BLaER1 treated with 17β-estradiol and CSF1 and Interleukin-3, amounts not matched to agents 10 nM and 100 nM (cell line): ENCODE results near the gene WDR37.

Source experiments
- H3K27ac ChIP-seq, 11 experiments: shearing (Covaris generic); formaldehyde crosslinking; 2 replicates each; pipeline ENCODE4 v1.8.1; 2022
- H3K27me3 ChIP-seq, 11 experiments: shearing (Covaris generic); formaldehyde crosslinking; 2 replicates each; pipeline ENCODE4 v1.8.1; 2022
- H3K36me3 ChIP-seq, 11 experiments: shearing (Covaris generic); formaldehyde crosslinking; 2 replicates each; pipeline ENCODE4 v1.8.1; 2022
- H3K4me1 ChIP-seq, 10 experiments: shearing (Covaris generic); formaldehyde crosslinking; 2 replicates each; pipeline ENCODE4 v1.8.1; 2022
- H3K4me2 ChIP-seq, 11 experiments: shearing (Covaris generic); formaldehyde crosslinking; 2 replicates each; pipeline ENCODE4 v1.8.1; 2022
- H3K4me3 ChIP-seq, 10 experiments: shearing (Covaris generic); formaldehyde crosslinking; 2 replicates each; pipeline ENCODE4 v1.8.1; 2022
- H3K9ac ChIP-seq, 11 experiments: shearing (Covaris generic); formaldehyde crosslinking; 2 replicates each; pipeline ENCODE4 v1.8.1; 2022
- H3K9me3 ChIP-seq, 11 experiments: shearing (Covaris generic); formaldehyde crosslinking; replicated peaks in 1 of 11; 2 replicates each; pipeline ENCODE4 v1.8.1; 2022
- H4K20me1 ChIP-seq, 11 experiments: shearing (Covaris generic); formaldehyde crosslinking; 2 replicates each; pipeline ENCODE4 v1.8.1; 2022
- Cebpa-rat ChIP-seq, 11 experiments: shearing (Covaris generic); IDR thresholded peaks; 2 replicates each; pipeline ENCODE4 v1.8.1; 2022

Gene WDR37

DNA sequence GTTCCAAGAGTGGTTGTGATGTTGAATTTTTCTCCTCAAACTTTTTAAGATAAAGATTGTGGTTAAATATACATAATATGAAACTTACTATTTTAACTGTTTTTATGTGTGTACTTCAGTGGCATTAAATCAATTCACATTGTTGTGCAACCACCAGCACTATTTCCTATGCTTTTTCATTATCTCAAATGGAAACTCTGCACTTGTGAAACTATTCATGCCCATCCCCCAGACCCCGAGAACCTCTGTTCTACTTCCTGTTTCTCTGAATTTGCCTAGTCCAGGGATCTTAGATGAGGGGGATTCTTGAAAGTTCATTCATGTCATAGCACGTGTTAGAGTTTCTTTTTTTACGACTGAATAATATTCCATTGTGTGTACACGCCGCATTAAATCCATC lies 67.0 kb downstream of the WDR37 start:
- peaks cover 45 to 100% (median 79%) of the 10 kb centered on the region in 10 experiments for H3K4me1 ChIP-seq
- no peaks in the 10 kb centered on the region for H3K27me3 ChIP-seq
- TF ChIP-seq Cebpa-rat (IDR thresholded peaks at IDR 0.05), result peak in 1 of 11 experiments; percentile 66; a peak in 2 of 22 replicates
- H3K9me3 ChIP-seq, result no peaks in the 10 kb centered on the region
- no peak overlapping the region for H3K9ac ChIP-seq
- peak overlapping the region; percentile 61 to 90 (median 84); a peak in 21 of 22 replicates for H3K4me2 ChIP-seq
- H4K20me1 ChIP-seq, result peaks cover 85 to 100% (median 96%) of the 10 kb centered on the region in 11 experiments
- H3K4me3 ChIP-seq, result no peak overlapping the region
- peaks cover 75 to 98% (median 85%) of the 10 kb centered on the region in 11 experiments for H3K36me3 ChIP-seq
- H3K27ac ChIP-seq, result peak overlapping the region in 2 of 11 experiments; percentile 34 to 41; a peak in 4 of 22 replicates

DNA sequence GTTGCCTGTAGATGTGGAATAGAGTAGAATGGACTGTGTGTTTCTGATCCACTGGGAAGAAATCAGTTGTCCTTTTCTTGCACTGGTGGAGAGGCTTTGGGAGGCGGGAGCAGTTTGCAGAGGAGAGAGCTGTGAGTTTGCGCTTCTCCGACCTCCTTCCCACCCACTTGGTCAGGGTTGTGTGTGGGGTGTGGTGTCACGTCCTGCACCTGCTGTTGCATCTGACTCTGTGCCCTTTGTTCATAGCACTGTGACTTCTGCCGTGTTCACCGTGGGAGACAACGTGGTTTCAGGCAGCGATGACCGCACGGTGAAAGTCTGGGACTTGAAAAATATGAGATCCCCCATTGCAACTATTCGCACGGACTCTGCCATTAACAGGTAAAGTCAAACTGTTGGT lies 67.8 kb downstream of the WDR37 start:
- Histone ChIP-seq H3K4me1 (peaks cover 45 to 93% (median 71%) of the 10 kb centered on the region in 10 experiments), H3K27me3 (no peaks in the 10 kb centered on the region), H3K9me3 (peaks cover 0 to 4% (median 0%) of the 10 kb centered on the region in 11 experiments; a peak in 2 of 22 replicates), H3K36me3 (peaks cover 75 to 98% (median 85%) of the 10 kb centered on the region in 11 experiments), H4K20me1 (peaks cover 79 to 100% (median 92%) of the 10 kb centered on the region in 11 experiments), H3K27ac (no peak overlapping the region), H3K4me3 (no peak overlapping the region), H3K9ac (no peak overlapping the region), H3K4me2 (peak overlapping the region in 6 of 11 experiments; percentile 1 to 90 (median 85); a peak in 8 of 22 replicates)
- TF ChIP-seq Cebpa-rat (IDR thresholded peaks at IDR 0.05), result no peak

DNA sequence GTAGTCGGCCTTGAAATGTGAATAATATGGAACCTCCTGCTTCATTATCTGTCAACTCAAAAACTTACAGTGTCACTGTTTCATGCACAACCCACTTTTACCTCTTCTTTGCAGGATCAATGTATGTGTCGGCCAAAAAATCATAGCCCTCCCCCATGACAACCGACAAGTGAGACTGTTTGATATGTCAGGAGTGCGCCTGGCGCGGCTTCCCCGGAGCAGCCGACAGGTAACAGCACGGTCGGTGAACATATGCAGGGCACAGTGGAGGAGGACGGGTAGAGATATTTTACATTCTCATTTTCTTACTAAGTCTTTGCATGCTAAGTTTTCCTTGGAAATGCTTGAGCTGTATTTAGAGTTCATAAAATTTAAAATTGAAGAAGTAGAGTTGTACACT lies 68.6 kb downstream of the WDR37 start:
- Histone ChIP-seq H3K4me2 (peak overlapping the region in 7 of 11 experiments; percentile 14 to 79 (median 71); a peak in 8 of 22 replicates), H3K4me3 (no peak overlapping the region), H3K27ac (no peak overlapping the region), H3K9me3 (peaks cover 0 to 5% (median 0%) of the 10 kb centered on the region in 11 experiments; a peak in 2 of 22 replicates), H4K20me1 (peaks cover 70 to 99% (median 89%) of the 10 kb centered on the region in 11 experiments), H3K9ac (no peak overlapping the region), H3K27me3 (no peaks in the 10 kb centered on the region), H3K36me3 (peaks cover 75 to 98% (median 85%) of the 10 kb centered on the region in 11 experiments), H3K4me1 (peaks cover 43 to 85% (median 63%) of the 10 kb centered on the region in 10 experiments)
- TF ChIP-seq Cebpa-rat (IDR thresholded peaks at IDR 0.05), result no peak

DNA sequence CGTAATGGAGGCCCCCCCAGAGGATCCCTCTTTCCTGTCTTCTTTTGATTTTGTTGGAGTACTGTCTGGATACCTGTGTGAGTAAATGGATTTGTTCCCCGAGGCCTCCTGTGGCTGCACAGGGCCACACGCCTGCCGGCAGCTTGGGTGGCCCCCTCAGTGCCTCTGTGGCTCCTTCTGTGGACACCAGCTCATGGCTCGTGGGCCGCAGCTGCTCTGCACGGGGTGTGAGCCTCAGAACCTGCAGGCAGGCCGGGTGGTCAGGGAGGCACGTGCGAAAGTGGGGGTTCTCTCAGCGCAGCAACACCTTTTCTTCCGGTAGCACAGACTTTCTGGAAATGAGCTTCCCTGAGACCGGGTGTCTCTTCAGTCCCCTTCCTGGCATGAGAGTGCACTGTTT lies 70.3 kb downstream of the WDR37 start:
- H3K36me3 ChIP-seq, result peaks cover 91 to 98% (median 97%) of the 10 kb centered on the region in 11 experiments
- H3K4me3 ChIP-seq, result no peak overlapping the region
- H3K27ac ChIP-seq, result peak overlapping the region in 1 of 11 experiments; percentile 28; a peak in 3 of 22 replicates
- H3K27me3 ChIP-seq, result no peaks in the 10 kb centered on the region
- peaks cover 54 to 99% (median 73%) of the 10 kb centered on the region in 11 experiments for H4K20me1 ChIP-seq
- no peak for TF ChIP-seq Cebpa-rat (IDR thresholded peaks at IDR 0.05)
- H3K4me2 ChIP-seq, result peak overlapping the region in 8 of 11 experiments; percentile 59 to 79 (median 72); a peak in 14 of 22 replicates
- peaks cover 26 to 68% (median 46%) of the 10 kb centered on the region in 10 experiments for H3K4me1 ChIP-seq
- H3K9ac ChIP-seq, result peak overlapping the region in 1 of 11 experiments; percentile 39; a peak in 1 of 22 replicates
- H3K9me3 ChIP-seq, result peaks cover 0 to 6% (median 0%) of the 10 kb centered on the region in 11 experiments; a peak in 3 of 22 replicates

DNA sequence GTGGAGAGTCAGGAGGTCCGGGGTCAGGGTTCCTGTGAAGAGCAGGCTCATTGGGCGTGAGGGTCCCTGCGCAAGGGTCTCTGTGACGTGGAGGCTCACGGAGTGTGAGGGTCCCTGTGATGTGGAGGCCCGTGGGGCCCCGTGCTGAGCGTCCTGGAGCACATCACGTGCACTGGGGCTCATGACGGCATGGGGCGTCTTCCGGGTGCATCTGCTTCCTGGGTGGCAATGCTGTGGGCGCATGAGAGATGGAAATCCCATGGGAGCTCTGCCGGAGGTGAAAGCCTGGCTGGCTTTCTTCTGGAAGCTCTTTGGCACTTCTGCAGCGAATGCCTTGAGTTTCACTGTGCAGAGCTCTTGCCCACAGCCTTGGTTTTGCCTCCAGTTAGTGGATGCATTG lies 71.4 kb downstream of the WDR37 start:
- Histone ChIP-seq H3K27me3 (no peaks in the 10 kb centered on the region), H4K20me1 (peaks cover 42 to 90% (median 62%) of the 10 kb centered on the region in 11 experiments; a peak in 21 of 22 replicates), H3K4me3 (no peak overlapping the region), H3K4me2 (peak overlapping the region in 4 of 11 experiments; percentile 2 to 79 (median 8); a peak in 4 of 22 replicates), H3K27ac (no peak overlapping the region), H3K9me3 (peaks cover 0 to 7% (median 0%) of the 10 kb centered on the region in 11 experiments; a peak in 3 of 22 replicates), H3K9ac (no peak overlapping the region), H3K4me1 (peaks cover 16 to 59% (median 35%) of the 10 kb centered on the region in 10 experiments), H3K36me3 (peaks cover 85 to 98% (median 95%) of the 10 kb centered on the region in 11 experiments)
- no peak for TF ChIP-seq Cebpa-rat (IDR thresholded peaks at IDR 0.05)

DNA sequence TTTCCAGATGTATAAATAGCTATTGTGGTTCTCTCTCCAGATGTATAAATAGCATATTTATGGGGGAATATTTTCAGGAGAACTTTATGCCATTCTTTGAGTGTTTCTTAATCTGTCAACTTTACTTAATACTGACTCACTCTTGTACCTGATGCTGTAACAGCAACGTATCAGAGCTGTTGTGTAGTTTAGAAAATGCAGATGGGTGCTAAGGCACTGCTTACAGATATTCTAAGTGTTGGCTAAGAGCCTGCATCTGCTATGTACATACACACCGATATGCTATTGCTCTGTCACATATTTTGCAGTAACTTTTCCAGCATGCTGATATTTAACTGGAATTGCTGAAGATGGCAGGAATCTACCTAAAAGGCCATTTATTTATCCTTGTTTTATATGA lies 71.9 kb downstream of the WDR37 start:
- Histone ChIP-seq H3K36me3 (peaks cover 80 to 96% (median 91%) of the 10 kb centered on the region in 11 experiments), H4K20me1 (peaks cover 39 to 85% (median 57%) of the 10 kb centered on the region in 11 experiments; a peak in 20 of 22 replicates), H3K4me3 (no peak overlapping the region), H3K4me2 (peak overlapping the region in 2 of 11 experiments; percentile 2 to 5; a peak in 1 of 22 replicates), H3K27ac (no peak overlapping the region), H3K9me3 (peaks cover 0 to 7% (median 0%) of the 10 kb centered on the region in 11 experiments; a peak in 3 of 22 replicates), H3K9ac (no peak overlapping the region), H3K27me3 (no peaks in the 10 kb centered on the region), H3K4me1 (peaks cover 11 to 59% (median 30%) of the 10 kb centered on the region in 10 experiments)
- no peak for TF ChIP-seq Cebpa-rat (IDR thresholded peaks at IDR 0.05)

DNA sequence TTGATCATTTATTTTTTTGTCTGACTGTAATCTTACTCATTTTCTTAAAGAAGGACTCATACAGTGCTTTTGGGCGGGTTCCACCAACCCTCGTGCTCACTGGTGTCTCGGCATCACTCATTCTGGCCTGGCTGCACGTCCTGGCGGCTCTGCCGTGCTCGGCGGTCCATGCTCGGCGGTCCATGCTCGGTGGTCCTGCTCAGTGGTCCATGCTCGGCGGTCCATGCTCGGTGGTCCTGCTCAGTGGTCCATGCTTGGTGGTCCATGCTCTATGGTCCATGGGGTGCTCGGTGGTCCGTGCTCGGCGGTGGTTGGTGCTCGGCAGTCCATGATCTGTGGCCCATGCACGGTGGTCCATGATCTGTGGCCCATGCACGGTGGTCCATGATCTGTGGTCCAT lies 72.5 kb downstream of the WDR37 start:
- no peak for TF ChIP-seq Cebpa-rat (IDR thresholded peaks at IDR 0.05)
- Histone ChIP-seq H3K4me1 (peaks cover 6 to 59% (median 25%) of the 10 kb centered on the region in 10 experiments; a peak in 17 of 20 replicates), H3K4me3 (no peak overlapping the region), H3K27ac (no peak overlapping the region), H3K27me3 (no peaks in the 10 kb centered on the region), H3K4me2 (no peak overlapping the region), H3K9me3 (peaks cover 0 to 10% (median 0%) of the 10 kb centered on the region in 11 experiments; a peak in 4 of 22 replicates), H4K20me1 (peaks cover 33 to 80% (median 51%) of the 10 kb centered on the region in 11 experiments; a peak in 20 of 22 replicates), H3K36me3 (peaks cover 75 to 96% (median 87%) of the 10 kb centered on the region in 11 experiments), H3K9ac (no peak overlapping the region)

DNA sequence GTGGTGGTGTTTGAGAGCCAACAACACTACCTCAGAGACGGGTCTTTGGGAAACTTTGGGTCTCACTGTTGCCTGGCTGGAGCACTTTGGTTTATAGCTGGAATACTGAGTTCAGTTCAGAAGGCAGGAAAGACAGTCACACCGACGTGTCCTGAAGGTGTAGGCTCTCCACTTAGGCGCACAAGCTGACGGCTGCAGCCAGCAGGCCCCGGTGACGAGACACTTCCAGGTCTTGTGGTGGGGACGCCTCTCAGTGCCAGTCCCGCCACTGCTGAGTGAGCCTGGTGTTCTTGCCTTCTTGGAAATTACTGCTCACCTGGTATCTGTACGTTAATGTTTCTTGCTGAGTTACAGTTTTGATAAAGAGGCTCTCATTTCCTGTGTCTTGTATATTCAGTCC lies 74.0 kb downstream of the WDR37 start:
- no peak overlapping the region for H3K9ac ChIP-seq
- H3K27ac ChIP-seq, result no peak overlapping the region
- peaks cover 20 to 64% (median 36%) of the 10 kb centered on the region in 11 experiments; a peak in 19 of 22 replicates for H4K20me1 ChIP-seq
- H3K36me3 ChIP-seq, result peaks cover 60 to 83% (median 72%) of the 10 kb centered on the region in 11 experiments
- H3K4me1 ChIP-seq, result peaks cover 6 to 54% (median 18%) of the 10 kb centered on the region in 10 experiments; a peak in 17 of 20 replicates
- H3K4me3 ChIP-seq, result no peak overlapping the region
- TF ChIP-seq Cebpa-rat (IDR thresholded peaks at IDR 0.05), result no peak
- H3K9me3 ChIP-seq, result peaks cover 0 to 15% (median 0%) of the 10 kb centered on the region in 11 experiments; a peak in 4 of 22 replicates
- no peaks in the 10 kb centered on the region for H3K27me3 ChIP-seq
- no peak overlapping the region for H3K4me2 ChIP-seq
